ENCODE measurements around the gene ATP8A2.
A peak's percentile ranks its signal among the peaks of the same experiment; 100 is the strongest.
"Not testable (repeated sequence)": the region's sequence is repeated elsewhere in the genome, so short reads cannot be mapped to it uniquely, and the experiment has no call there.

ATP8A2 gene

DNA sequence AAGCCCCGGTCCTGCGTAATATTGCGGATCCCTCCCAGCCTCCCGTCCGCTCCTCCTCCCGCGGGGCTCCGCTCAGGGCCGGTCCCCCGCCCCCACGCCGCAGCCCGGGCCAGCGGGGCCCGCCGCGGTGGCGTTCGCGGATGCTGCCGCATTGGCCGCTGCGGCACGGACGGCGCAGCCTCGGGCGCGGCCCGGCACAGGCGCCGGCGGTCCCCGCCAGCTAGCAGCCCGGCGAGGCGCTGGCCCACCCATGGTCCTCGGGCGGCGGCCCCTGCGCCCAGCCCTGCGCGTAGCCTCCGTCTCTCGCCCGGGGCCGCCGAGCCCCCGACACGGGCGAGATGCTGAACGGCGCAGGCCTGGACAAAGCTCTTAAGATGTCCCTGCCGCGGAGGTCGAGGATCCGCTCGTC lies at the start of gene ATP8A2:
Gene ATP8A2 (plus strand): TSS at position 100 of the 409 bp plus-strand sequence. CDS start 239 bp downstream, at position 339.
- DNase-seq (no peak), ATAC-seq (peak; percentile 33)

DNA sequence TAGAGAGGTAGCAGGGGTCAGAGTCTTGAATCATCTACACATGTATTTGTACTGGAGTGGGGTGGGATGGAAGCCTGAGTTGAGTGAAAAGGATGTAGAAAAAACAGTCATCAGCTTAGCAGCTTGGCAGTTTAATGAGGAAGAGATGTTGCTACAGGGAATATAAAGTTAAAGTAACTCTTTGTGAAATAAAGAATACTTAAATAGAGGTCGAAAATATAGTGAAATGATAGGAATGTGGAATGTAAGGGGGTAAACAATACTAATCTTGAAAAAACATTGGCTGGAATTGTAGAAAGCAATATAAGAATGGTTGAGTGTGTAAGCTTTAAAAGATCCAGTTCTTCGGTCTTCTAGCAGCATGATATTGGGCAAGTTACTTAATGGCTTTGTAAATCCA lies 47.7 kb upstream of the ATP8A2 start:
- DNase-seq (no peak), ATAC-seq (no peak)

DNA sequence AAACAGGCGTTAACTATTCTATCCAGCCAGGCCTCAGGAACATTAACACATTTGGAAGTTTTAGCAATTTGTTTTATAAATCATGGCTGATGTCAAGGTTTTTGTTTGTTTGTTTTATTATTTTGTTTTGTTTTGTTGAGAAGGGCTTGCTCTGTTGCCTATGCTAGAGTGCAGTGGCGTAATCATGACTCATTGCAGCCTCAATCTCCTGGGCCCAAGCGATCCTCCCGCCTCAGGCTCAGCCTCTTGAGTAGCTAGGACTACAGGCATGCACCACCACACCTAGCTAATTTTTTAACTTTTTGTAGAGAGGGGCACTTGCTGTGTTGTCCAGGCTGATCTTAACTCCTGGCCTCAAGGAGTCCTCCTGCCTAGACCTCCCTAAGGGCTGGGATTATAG lies 42.1 kb upstream of the ATP8A2 start:
- no peak for ATAC-seq
- DNase-seq: no peak

DNA sequence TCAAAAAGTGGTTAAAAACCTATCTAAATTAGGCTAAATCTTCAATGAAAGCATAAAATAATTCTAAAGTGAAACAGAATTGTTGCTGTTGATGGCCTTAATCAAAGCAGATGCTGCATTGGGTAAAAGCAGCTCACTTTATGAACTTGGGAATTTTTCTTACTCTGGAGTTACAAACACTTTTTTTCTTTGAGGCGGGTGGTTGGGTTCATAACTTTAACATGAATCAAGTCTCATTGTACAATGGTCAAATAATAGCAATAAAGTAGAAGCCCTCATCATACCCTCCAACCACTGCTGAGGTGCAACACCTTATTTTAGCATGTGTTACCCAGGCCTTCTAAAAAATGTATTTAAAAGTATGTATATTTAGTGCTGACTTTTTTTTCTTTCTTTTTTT lies 41.2 kb upstream of the ATP8A2 start:
- no peak for ATAC-seq
- no peak for DNase-seq

DNA sequence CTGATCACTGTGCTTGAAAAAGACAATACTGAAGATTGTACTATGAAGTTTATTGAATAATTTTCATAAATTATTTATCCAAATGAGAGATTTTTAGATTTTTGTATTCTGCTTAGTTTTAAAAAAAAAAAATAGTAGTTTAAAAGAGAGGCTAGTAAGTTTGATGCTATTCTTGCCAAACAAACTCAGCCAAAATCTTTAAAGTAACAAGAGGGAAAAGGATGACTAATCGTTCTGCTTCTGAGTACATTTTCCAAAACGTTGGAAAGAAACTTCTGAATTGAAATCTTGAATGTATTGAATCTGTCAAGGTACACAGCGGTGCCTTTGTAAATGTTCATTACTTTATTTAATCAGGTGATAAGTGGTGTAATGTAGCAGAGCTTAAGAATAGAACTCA lies 35.9 kb upstream of the ATP8A2 start:
- DNase-seq (no peak), ATAC-seq (no peak)

DNA sequence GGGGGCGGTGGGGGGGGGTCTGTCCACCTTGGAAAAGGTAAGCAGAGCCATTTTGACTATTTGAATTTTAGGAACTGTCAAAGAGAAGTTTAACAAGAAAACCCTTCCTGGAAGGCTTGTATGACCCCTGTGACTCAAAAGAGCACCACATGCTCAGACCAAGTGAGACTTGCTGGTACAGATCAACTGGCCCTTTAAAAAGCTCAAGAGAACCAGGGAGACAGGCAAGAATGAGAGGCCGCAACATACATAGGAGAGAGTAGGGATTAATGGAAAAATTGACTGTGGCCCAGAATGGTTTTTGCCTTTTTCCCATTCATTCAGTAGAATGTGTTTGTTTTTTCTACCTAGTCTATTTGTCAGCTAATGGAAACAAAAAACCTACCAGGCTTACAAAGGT lies 26.2 kb upstream of the ATP8A2 start:
- DNase-seq: no peak
- ATAC-seq: no peak

DNA sequence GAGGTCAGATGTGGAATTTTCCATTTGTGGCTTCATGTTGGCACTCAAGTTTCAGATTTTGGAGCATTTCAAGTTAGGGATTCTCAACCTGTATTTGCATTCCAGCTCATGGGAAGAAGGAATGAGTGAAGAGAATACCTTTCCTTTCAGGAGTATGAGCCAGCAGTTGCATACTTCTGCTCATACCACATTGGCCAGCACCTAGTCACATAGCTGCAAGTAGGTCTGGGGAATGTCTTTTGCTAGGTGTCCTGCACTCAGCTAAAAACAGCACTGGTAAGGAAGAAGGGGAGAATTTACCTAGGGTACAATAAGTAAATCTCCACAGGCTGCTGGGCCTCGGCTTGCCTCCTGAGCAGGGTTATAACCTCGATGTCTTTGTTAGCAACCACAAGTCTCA lies 24.6 kb upstream of the ATP8A2 start:
- DNase-seq (no peak), ATAC-seq (no peak)

DNA sequence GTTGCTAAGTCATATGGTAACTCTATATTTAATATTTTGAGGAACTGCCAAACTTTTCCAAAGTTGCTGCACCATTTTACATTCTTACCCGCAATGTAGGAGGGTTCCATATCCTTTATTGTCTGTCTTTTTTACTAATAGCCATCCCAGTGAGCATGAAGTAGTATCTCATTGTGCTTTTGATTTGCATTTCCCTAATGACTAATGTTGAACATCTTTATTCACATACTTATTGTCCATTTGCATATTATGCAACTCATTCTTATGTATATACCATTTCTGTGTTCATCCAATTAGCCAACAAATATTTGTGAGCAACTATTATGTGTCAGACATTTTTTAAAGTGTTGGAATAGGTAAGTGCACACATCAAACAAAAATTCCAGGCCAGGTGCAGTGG lies 20.4 kb upstream of the ATP8A2 start:
- no peak for DNase-seq
- no peak for ATAC-seq

DNA sequence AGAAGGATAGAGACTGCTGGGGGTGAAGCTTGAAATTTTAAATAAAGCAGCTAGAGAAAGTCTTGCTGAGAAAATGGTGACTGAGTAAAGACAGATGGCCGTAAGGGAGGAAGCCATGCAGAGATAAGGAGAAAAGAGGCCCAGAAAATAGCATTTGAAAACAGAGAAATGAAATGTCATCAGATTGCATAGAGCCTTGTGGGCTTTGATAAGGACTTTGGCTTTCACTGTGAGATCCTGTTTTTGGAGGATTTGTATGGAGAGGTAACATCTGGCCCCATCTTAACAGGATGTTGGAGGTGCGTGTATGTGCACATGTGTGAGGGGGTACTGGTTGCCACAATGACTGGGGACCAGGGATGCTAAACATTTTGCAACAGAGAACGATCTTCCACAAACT lies 19.5 kb upstream of the ATP8A2 start:
- no peak for ATAC-seq
- no peak for DNase-seq

DNA sequence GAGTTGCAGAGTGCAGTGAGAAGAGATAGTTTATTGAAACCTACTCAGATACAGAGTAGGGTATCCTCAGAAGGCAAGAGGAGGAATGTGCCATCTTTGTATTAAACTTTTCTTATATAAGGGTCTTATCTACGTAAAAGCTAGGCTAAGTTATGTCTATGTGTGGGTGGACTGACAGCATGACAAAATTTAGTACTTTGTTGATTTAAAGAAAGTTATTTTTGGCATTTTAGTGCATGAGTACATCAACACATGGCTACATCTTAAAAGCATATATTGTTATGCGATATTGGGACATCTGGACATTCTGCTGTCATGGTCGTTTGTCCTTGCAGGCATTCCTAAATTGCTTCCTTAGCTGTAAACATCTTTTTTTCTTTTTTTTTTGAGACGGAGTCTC lies 19.0 kb upstream of the ATP8A2 start:
- ATAC-seq (no peak), DNase-seq (no peak)

DNA sequence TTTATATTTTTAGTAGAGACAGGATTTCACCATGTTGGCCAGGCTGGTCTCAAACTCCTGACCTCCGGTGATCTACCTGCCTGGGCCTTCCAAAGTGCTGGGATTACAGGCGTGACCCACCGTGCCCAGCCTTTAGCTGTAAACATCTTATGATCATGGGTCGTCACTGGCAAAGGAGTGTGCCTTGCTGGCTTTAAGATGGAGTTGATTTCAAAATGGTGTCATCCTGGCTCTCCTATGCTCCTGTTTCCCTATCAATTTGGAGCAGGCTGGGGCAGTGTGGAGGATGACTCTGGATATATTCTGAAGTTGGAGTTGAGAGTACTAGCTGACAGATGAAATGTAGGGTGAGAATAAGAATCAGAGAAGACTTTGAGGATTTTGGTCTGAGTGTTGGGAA lies 18.4 kb upstream of the ATP8A2 start:
- DNase-seq (no peak), ATAC-seq (no peak)

DNA sequence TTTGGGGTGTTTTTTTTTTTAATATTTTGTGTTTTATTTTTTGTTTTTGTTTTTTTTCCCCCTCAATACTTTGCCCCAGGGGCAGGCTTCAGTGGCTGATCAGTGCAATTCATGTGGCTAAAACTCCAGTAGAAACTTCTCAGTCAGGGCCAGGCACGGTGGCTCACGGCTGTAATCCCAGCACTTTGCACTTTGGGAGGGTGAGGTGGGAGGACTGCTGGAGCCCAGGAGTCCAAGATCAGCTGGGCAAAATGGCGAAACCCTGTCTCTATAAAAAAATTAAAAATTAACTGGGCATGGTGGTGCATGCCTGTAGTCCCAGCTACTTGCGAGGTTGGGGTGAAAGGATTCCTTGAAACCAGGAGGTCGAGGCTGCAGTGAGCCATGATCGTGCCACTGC lies 17.4 kb upstream of the ATP8A2 start:
- no peak for DNase-seq
- ATAC-seq: no peak

DNA sequence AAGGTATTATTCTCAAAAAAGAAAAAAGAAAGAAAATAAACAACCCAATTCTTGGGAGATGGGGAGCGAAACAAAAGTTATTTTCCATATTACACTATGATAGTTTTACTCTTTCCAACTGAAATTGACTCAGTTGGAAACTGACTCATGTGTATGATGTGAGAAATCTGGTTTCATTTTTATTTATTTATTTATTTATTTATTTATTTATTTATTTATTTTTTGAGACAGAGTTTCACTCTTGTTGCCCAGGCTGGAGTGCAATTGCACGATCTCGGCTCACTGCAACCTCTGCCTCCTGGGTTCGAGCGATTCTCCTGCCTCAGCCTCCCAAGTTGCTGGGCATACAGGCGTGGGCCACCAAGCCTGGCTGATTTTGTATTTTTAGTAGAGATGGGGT lies 11.3 kb upstream of the ATP8A2 start:
- ATAC-seq: not testable (repeated sequence)

DNA sequence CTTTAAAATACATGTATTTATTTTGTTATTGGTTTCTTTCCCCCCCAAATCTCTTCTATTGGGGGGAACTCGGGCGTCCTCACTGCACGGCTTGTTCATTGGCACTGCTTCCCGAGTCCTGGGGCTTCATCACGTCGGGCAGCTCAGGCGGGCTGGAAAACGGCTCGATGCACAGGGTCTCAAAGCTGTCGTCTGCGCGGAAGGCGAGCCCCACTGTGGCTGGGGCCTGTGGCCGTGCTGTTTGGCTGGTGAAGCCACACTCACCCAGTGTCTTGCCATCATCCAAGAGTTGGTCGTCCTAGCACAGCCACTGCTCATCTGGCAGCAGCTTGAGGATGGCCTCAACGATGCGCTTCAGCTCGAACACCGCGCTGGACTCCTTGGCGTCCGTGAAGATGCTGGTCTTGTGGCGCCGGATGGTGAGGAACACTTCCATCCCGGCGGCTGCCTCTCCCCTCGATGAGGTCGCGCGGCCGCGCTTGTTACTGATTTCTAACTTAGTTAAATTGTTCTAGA lies 6.0 kb upstream of the ATP8A2 start:
- DNase-seq (no peak), ATAC-seq (no peak)

More for the DNA sequence above, 11.3 kb upstream of the ATP8A2 start:
- not testable (repeated sequence) for DNase-seq

DNA sequence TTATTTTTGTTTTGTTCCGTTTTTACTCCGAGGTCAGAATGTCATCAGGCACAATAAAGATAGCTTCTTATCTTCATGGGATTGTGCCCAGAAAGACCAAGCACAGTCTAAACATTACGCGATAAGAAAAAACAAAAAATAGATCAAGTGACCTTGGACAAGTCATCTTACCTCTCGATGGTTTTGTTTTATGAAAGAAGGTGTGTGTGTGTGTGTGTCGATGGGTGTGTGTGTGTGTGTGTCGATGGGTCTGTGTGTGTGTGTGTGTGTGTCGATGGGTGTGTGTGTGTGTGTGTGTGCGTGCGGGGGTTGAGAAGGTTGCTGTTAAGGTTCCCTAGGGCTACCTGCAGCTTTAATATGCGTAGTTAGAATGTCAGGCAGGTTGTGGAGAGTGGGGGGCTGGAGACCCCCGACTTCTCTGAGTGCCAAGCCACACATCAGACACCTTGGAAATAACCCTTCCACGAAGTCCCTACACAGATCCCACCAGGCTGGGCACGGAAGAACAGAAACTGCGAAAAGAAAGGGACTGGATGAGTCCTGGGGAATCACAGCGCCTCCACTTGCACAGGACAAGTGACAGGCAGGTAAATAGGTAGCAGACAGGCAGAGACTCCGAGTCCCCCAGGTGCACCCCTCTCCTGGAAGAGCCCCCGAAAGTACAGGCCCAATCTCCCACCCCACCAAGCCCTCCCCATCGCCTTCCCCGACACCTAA lies 458 bp upstream of the ATP8A2 start:
- ATAC-seq (no peak), DNase-seq (no peak)

DNA sequence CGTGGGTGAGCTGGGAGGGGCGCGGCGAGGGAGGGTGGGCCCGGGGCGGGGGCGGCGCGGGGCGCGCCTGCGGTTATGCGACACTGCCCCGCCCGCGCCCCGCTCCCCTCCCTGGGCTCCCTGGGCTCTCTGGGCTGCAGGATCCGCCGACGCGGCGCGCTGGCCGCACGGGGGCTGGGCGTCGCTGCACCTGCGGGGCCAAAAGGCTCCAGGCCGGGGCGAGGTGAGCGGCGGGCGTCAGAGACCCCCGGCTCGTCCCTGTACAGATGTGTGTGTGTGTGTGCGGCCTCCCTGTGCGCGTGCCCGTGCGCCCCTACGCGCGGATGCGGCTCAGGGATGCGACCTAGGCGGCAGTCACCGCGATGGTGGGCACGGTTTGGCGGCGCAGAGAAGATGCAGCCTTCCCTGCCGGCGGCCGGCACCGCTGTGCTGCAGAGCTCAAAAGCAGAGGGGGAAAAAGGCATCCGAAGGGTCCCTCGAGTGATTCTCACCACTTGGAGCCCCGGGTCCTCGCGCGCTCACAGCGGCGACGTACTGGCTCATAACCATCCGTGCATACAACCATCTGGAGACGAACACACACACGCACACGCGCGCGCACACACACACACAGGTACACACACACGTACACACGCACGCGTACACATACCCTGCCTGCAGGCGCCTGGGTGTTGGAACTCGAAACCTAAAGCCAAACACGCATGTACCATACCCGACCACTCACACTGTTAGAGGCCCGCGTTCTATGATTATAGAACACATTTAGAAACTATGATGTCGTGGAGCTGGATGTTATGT lies 709 bp downstream of the ATP8A2 start:
- DNase-seq (no peak), ATAC-seq (peak; percentile 11)

DNA sequence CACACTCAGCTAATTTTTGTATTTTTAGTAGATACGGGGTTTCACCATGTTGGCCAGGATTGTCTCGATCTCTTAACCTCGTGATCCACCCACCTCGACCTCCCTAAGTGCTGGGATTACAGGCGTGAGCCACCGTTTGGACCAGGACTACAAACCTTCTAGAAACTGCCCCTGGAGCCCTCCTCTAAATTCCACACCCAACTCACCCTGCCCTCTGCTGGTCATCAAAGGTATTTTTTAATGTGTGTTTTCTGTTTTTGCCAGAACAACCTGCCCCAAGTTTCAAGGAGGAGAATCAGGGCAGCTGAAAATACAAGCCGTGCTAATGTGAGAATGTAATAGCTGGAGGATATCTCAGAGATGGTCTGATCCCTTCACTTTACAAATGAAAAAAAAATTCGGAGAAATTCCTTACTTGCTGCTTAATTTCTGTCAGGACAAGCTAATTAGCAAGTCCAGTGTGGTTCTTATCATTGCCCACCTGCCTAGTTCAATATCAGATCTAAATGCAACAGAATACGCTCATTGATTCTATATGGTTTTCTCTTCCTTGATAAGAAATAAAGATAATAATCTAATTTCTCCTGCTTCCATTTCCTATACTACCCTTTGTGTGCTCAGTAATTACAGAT lies 4.1 kb downstream of the ATP8A2 start:
- ATAC-seq (no peak), DNase-seq (peak; percentile 32)

DNA sequence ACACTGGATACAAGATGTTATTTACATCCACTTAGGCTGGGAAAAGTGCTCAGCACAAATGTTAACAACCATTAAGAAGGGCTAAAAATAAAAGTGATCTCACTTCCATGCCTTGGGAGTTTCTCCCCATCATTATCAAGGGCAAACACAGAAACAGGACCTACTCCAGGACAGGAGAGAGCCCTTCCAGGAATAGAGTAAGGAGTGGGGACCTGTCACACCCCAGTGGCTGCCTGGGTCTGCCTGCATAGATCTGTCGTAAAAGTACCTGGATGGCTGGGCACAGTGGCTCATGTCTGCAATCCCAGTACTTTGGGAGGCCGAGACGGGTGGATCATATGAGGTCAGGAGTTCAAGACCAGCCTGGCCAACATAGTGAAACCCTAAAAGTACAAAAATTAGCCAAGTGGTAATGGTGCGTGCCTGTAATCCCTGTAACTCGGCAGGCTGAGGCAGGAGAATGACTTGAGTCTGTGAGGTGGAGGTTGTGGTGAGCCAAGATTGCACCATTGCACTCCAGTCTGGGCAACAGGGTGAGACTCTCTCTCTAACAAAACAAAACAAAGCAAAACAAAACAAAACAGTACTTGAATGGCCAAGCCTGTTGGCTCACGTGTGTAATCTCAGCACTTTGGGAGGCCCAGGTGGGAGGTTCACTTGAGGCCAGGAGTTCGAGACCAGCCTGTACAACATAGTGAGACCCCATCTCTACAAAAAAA lies 5.6 kb downstream of the ATP8A2 start:
- ATAC-seq (no peak), DNase-seq (no peak)

DNA sequence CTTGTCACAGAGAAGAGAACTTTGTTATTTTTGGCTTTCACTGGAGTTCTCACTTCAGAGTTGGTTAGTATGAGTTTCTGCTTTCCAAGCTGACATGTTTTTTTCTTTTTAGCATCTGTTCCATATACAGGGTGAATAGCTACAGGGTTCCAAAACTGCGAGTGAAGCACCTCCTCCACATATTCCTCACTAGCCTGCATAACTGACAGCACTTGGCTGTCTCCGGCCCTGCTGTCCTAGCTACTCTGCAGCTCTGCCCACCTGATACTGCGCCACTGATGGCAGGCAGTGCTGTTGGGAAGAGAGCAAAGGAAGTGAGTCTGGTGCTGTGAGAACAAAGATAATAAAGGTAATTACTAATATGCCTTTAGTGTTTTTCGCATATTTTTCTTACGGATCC lies 6.8 kb downstream of the ATP8A2 start:
- DNase-seq (no peak), ATAC-seq (no peak)

DNA sequence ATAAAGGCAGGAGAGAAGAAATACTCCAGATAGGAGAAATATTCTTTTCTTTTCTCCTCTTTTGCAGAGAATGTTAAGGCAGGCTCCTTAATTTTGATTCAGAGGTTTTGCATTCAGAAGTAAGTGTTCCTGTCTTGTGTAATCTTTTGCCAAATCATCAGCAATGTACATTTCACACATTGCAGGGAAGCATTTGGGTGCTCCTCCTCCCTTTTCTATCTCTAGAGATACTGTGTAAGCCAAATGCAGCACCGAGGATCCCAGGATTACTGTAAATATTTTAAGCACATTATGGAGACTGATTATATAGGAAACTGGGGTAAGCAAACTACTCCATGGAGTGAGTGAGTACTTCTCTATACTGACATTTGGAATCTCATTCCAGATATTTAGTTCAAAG lies 7.2 kb downstream of the ATP8A2 start:
- no peak for DNase-seq
- ATAC-seq: no peak

DNA sequence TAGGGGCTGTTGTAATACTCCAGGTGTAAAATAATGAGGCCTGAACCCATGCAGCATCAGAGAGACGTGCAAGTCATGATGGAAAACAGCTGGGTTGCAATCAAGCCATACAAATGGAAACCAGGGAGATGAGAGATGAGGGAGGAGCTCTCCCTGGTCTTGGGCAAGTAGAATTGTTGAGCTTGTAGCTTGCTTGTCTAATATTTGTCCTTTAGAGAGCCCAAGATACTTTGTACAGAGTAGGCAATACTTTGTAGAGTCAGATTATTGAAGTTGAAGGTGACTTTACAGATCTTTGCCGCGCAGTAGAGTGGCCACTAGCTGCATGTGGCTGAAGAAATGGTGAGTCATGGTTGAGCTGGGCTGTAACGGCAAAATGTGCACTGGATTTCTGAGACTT lies 8.3 kb downstream of the ATP8A2 start:
- DNase-seq (no peak), ATAC-seq (no peak)

DNA sequence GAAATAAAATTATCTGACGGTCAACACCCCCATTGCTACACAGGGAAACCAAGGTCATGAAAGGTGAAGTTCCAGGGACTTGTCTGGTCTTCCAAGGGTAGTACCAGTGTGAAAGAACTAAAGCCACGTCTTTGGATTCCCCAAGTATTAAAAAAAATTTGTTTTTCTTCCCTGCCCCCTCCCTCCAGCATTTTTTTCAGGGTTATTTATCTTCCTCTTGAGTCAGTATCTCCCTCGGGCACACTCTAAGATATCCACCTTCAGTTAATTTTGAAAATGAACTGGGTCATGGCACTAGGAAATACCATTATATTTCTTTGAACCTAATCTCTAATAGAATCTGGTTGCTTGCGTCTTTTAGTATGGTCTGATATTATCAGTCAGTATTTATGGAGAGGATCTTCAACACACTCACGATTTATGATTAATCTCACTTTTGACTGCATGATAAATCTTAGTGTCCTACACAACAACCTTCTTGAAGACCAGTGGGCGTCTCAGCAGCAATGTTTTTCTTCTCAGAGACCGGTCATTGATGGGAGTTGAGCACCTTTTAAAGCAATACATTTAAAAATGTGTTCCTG lies 9.1 kb downstream of the ATP8A2 start:
- DNase-seq (no peak), ATAC-seq (no peak)
